Eye (tissue), 1 donor: ENCODE results near the gene LNP1.

Source experiments
- DNase-seq: peaks from one replicate; pipeline ENCODE4 v3.0.0-alpha.2; 2015

Gene LNP1

DNA sequence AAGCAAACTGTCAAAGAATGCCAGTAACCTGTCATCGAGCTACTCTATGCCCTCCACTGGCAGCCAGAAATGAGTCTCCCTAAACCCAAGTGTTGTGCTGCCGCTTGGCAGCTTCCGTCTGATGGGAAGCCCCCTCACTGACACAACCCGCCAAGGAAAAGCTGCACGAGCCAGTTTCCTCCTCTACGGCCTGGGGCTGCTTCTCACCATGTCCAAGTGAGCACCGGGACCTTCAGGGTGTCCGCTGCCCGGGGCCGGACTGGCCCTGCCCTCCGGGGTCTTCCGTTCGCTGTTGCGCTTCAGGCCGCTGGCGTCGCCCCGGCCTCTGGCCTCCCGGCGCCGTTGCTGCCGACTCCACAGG is 940 bp upstream of the LNP1 start:
- peak; percentile 59 for DNase-seq

- DNase-seq: no peak
These were observed 319 bp downstream of the LNP1 start for GRCh38 chr3:100401674-100402041.

DNA sequence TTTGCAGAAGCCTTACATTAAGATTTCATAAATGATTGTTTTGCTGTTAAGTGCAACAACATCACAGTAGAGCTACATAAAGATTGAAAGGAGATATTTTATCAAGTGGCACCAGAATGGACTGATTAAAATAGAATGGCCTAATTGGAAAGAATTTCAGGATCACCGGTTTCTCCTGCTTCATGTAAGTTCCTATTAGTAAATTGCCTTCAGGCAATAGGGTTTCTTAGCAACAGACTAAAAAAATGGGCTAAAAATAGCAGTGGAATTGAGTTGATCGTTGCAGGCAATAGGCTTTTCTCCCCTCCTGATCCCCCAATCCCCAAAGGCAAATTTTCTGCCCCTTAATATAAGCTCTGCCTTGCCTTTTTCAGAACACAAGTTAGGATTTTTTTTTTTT is 917 bp downstream of the LNP1 start:
- peak; percentile 88 for DNase-seq

DNA sequence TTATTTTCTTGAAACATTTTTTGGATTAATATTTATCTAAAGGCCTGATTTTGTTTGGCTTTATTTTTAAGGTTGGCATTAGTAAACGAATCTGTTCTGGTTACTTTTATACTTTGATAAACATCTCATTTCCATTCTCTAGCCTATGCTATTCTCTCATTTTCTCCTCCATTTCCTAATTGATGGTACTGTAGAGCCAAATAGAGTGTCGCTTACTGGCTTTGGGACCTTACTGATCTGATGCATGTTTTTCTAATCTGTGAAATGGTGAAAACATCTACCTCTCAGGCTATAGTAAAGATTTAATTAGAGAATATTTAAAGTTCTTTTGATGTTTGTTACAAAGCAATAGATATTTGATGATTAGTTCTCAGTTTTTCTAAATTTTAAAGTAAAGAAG is 1.6 kb downstream of the LNP1 start:
- peak; percentile 49 for DNase-seq

DNA sequence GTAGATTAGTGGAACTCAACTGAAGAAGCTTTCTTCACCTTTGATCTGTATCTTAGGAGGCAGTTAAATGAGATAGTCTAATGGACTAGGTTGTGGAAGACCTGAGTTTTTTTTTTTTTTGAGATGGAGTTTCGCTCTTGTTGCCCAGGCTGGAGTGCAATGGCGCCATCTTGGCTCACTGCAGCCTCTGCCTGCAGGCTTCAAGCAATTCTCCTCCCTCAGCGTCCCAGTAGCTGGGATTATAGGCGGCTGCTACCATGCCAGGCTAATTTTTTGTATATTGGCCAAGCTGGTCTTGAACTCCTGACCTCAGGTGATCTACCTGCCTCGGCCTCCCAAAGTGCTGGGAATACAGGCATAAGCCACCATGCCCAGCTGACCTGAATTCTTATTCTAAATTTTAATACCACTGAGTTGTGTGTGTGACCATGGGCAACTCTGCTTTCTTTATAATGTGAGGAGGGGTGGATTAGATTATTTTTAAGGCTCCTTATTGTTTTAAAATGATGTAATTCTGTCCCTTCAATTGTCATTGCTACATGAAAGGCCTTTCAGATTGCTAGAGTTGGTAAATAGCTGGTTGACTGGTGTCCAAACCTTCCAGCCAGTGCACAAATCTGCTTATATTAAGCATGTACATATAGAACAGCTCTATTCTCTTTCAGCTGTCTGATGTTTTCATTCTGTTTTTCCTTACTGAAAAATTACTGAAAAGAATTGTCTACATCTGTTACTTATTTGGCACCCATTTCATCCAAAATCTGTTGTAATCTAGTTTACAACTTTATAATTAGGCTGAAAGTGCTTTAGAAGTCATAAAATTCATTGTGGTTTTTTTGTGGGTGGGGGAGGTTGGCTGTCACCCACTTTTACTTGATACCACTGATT is 2.3 kb downstream of the LNP1 start:
- peak; percentile 42 for DNase-seq

DNA sequence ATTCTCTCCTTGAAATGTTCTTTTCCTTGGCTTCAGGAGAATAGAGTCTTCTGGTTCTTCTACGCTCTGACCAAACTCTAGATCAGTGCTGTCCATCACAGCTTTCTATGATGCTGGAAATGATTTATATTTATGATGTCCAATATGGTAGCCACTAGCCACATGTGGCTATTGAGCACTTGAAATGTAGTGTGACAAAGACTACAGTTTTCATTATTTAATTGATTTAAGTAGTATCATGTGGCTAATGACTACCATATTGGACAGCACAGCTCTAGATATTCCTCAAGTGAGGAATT is 2.9 kb downstream of the LNP1 start:
- peak; percentile 8 for DNase-seq

GRCh38 chr3:100407164-100407563 is 5.8 kb downstream of the LNP1 start:
- DNase-seq: no peak

- no peak for DNase-seq
These were observed 6.7 kb downstream of the LNP1 start for GRCh38 chr3:100407977-100408532.

GRCh38 chr3:100411091-100411982 is 10.0 kb downstream of the LNP1 start:
- no peak for DNase-seq

GRCh38 chr3:100412912-100413590 is 11.7 kb downstream of the LNP1 start:
- DNase-seq: no peak

DNA sequence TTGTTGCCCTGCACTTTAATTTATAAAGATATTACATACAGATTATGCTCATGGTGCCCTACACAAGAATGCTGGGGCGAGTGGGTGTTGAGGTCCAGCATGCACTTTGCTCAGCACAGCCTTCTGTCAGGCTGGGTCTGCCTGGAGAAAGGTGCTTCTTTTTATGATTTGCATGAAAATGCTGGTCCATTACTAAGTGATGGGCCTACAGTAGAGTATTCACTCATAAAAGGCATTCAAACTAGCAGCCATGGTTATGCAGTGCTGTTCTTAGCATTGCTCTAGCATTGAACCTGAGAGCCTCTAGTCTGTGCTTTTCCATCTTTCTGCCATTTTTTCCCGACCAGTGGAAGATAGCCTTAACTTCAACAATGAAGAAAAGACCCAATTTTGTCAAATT is 12.3 kb downstream of the LNP1 start:
- no peak for DNase-seq

DNA sequence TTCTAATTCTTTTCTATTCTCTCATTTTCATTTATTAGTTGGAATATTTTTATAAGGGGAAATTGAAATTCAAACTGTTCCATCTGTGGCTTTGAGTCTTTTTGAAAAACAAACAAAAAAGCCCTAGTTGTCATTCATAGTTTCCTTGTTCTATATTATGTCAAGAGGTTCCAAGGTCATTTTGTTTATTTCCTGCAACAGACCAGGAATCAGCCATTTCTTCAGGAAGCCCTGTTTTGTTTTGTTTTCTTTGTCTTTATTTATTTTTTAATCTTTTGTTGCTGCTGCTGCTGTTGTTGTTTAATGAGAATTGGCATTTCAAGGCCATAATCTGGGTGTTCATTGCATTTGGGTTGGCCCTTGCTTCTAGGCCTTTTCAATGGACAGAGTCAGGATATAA is 14.8 kb downstream of the LNP1 start:
- no peak for DNase-seq

DNA sequence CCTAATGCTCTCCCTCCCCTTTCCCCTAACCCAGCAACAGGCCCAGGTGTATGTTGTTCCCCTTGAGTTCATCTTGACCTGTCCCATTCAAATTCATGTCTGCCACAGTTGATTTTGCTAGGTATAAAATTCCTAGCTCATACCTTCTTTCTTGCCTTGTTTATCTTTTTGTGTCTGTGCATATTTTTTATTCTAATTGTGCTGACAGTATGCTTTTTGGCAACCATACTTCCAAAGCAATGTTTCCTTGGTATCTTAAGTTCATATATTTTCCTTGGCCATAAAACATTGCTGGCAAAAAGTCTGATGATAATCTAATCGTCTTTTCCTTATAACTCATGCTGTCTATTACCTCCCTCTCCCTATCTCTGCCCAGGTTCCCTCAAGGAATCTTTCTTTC is 15.5 kb downstream of the LNP1 start:
- DNase-seq: no peak

DNA sequence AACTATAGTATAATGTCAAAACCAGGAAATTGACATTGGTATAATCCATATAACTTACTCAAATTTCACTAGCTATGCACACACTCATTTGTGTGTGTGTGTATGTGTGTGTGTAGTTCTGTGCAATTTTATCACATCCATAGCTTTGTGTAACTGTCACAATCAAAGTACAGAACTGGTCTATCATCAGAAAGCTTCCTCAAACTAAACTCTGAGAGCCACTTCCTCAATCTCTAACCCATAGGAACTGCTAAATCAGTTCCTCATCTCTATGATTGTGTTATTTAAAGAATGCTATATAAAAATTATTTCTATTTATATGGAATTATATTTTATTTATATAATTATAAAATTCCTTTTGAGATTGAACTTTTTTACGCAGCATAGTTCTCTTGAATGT is 18.1 kb downstream of the LNP1 start:
- DNase-seq: no peak

GRCh38 chr3:100420885-100421284 is 19.5 kb downstream of the LNP1 start:
- no peak for DNase-seq

DNA sequence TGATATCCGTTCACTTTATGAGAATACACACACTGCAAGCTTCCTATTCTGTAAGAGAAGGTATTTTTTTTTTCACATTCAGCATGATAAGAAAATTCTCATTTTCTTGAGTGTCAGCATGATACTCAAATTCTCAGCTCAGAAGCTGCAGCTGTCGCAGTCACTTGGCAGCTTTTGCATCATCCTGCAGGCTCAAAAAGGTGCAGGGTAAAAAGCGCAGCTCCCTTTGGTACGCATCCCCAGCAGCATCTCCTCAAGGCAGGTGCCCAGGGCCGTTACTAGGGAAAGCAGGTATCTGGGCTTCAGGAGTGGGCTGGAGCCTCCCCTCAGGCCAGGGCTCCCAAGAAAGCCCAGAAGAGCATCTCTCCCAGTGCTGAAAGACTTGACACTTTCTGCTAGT is 22.3 kb downstream of the LNP1 start:
- DNase-seq: no peak

GRCh38 chr3:100424261-100424660 is 22.9 kb downstream of the LNP1 start:
- DNase-seq: no peak

DNA sequence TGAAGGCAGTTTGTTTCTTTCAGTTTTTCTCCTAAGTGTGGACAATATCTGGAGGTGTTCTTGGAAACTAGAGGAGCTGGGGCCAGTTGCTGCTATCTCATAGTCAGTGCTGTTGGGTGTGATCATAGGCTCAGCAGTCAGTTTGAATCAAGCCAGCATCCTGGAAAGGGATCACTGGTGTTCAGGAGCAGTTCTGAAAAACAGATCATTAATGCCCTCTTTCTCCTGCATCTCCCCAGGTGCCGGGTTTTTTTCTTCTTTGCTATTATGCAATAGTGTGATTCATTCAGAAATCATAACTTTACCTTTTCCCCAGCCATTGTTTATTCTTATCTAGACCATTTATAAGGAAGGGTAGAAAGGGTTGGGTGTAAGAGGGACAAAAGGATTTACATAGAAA is 24.0 kb downstream of the LNP1 start:
- DNase-seq: peak; percentile 42

DNA sequence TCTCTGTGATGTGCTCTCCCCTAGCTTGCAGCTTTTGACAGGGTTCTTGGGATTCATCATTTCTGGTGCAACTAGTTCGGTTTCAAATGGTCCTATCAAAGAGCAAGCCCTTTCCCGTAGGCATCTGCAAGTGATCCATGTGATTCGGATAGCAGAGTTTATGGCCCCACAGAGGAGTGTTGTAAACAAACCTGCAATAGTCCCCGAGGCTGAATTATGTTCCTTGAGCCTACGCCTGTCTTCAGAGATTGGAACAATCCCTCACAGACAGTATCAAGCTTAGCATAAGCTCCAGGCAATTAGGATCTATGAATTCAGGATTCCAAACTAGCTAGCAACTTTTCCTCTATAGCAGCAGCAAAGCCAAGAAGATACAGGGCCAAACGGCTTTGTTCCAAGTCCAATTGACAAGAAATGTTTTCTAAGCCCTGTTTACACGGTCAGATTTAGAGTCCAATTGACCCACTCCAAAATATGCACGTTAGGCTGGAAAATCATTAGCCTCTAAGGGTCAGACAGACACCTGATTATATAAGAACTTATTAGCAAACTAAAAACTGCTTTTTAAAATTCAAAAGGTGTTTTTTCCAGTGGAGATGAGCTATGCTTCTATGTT is 24.8 kb downstream of the LNP1 start:
- no peak for DNase-seq

- DNase-seq: peak; percentile 59
These were observed 26.4 kb downstream of the LNP1 start for GRCh38 chr3:100427699-100428098.

DNA sequence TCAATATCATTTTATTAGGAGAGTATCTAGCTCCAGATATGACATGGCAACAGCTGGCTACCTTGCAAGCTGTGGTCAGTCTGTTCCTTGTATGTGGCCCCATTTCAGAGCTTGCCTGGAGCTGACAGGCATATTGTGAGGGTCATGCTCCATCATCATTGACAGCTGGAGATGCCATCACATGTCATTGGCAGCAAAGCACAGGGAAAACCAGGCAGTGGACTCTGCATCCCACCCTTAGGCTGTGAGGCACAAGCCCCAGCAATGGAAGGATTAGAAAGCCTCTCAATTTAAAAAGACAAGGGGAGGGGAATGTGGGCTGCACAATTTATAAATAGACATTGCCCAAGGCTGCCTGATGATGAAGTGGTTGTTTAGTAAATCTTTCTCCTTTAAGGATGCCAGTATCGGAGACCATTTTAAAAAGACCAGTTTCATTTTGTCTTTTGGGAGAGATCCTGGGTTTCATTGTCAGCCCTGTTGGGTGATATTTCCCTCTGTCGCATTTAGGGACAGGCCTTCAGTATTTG is 27.9 kb downstream of the LNP1 start:
- no peak for DNase-seq

GRCh38 chr3:100436951-100437350 is 35.6 kb downstream of the LNP1 start:
- no peak for DNase-seq
